Mesothelial cell of epicardium (in vitro differentiated cells): ENCODE measurements around the gene TAPBPL. TPM values are rescaled to one million over a fixed set of nuclear protein-coding genes. Genes with fewer than 3 reads are reported as not detected.

Experiments used
- DNase-seq, 2 experiments: peaks; one replicate each; pipeline ENCODE4 v3.0.0; 2021; ENCODE audit warnings: low spot score in 2 of 2; ENCODE audit not compliant: unreplicated experiment in 2 of 2
- H3K27ac Mint-ChIP-seq: 2 replicates; pipeline ENCODE4 v1.8.0; 2021; ENCODE audit warnings: mixed read lengths
- H3K27me3 Mint-ChIP-seq: 2 replicates; pipeline ENCODE4 v1.8.0; 2021; ENCODE audit warnings: low read depth, mixed read lengths
- H3K36me3 Mint-ChIP-seq: 2 replicates; pipeline ENCODE4 v1.8.0; 2021; ENCODE audit warnings: mixed read lengths
- H3K4me1 Mint-ChIP-seq: 2 replicates; pipeline ENCODE4 v1.8.0; 2021; ENCODE audit warnings: mixed read lengths
- H3K4me3 Mint-ChIP-seq: 2 replicates; pipeline ENCODE4 v1.8.0; 2021; ENCODE audit warnings: mild to moderate bottlenecking, moderate library complexity, mixed read lengths
- H3K9me3 Mint-ChIP-seq: 2 replicates; pipeline ENCODE4 v1.8.0; 2021; ENCODE audit warnings: mixed read lengths
- CTCF ChIP-seq: fragments of 200-600 bp; sonication (generic); IDR thresholded peaks from one replicate; pipeline ENCODE4 v1.5.0; 2021; ENCODE audit warnings: antibody characterized with exemption; ENCODE audit not compliant: unreplicated experiment
- total RNA-seq: library from RNA; stranded (reverse); gene quantifications from 3 replicates; pipeline ENCODE4 v1.2.1, GENCODE V29; 2021

Gene TAPBPL
- total RNA-seq, 1 donor from 2014 or later = 2.6 TPM

- Mint-ChIP-seq H3K36me3 (no peaks in the 10 kb centered on the region), H3K9me3 (no peaks in the 10 kb centered on the region), H3K4me1 (peaks cover 16% of the 10 kb centered on the region), H3K4me3 (no peak overlapping the region), H3K27ac (no peak overlapping the region), H3K27me3 (no peaks in the 10 kb centered on the region)
- DNase-seq = no peak
- no peak for TF ChIP-seq CTCF
Observed at GRCh38 chr12:6432991-6433390, 18.9 kb upstream of the TAPBPL start.

- no peak for TF ChIP-seq CTCF
- Mint-ChIP-seq H3K27ac (no peak overlapping the region), H3K36me3 (no peaks in the 10 kb centered on the region), H3K4me3 (no peak overlapping the region), H3K9me3 (no peaks in the 10 kb centered on the region), H3K4me1 (peaks cover 16% of the 10 kb centered on the region), H3K27me3 (no peaks in the 10 kb centered on the region)
- no peak for DNase-seq
Observed at GRCh38 chr12:6434205-6435140, 17.4 kb upstream of the TAPBPL start.

- Mint-ChIP-seq H3K4me3 (no peak overlapping the region), H3K9me3 (no peaks in the 10 kb centered on the region), H3K4me1 (peaks cover 3% of the 10 kb centered on the region), H3K27me3 (no peaks in the 10 kb centered on the region), H3K27ac (no peak overlapping the region), H3K36me3 (no peaks in the 10 kb centered on the region)
- TF ChIP-seq CTCF = no peak
- DNase-seq = no peak
Observed at GRCh38 chr12:6435961-6436715, 15.7 kb upstream of the TAPBPL start.

- no peak overlapping the region for H3K27ac Mint-ChIP-seq
- H3K9me3 Mint-ChIP-seq = no peaks in the 10 kb centered on the region
- no peak overlapping the region for H3K4me3 Mint-ChIP-seq
- DNase-seq = no peak
- H3K4me1 Mint-ChIP-seq = peaks cover 2% of the 10 kb centered on the region
- no peak for TF ChIP-seq CTCF
- H3K27me3 Mint-ChIP-seq = no peaks in the 10 kb centered on the region
- H3K36me3 Mint-ChIP-seq = no peaks in the 10 kb centered on the region
Observed at GRCh38 chr12:6437586-6437985, 14.3 kb upstream of the TAPBPL start.

- DNase-seq = no peak
- Mint-ChIP-seq H3K27me3 (no peaks in the 10 kb centered on the region), H3K4me1 (peaks cover 2% of the 10 kb centered on the region), H3K4me3 (no peak overlapping the region), H3K36me3 (no peaks in the 10 kb centered on the region), H3K9me3 (no peaks in the 10 kb centered on the region), H3K27ac (no peak overlapping the region)
- TF ChIP-seq CTCF = no peak
Observed at GRCh38 chr12:6438345-6438744, 13.5 kb upstream of the TAPBPL start.
